Liver (tissue), 9 donors: Measurements from ENCODE around the gene SATB2. TPM values are rescaled to one million over a fixed set of nuclear protein-coding genes. Genes with fewer than 3 reads are reported as not detected.

Experiments
- DNase-seq: peaks from one replicate; pipeline ENCODE4 v3.0.0-alpha.2; 2017; ENCODE audit warnings: low spot score
- H3K27ac ChIP-seq, 2 donors: one replicate each; pipeline ENCODE4 v1.7.0; 2013; ENCODE audit warnings: inconsistent platforms in 2 of 2, low read length in 2 of 2, control low read depth in 1 of 2, low read depth in 1 of 2, mild to moderate bottlenecking in 1 of 2
- H3K27me3 ChIP-seq, 4 donors: one replicate each; pipeline versions ENCODE4 v1.6.1 to v1.7.0; 2013; ENCODE audit warnings: low read length in 3 of 4, inconsistent platforms in 1 of 4, mild to moderate bottlenecking in 1 of 4, moderate library complexity in 1 of 4; ENCODE audit not compliant: control insufficient read depth in 4 of 4, insufficient read depth in 4 of 4
- H3K36me3 ChIP-seq, 4 donors: one replicate each; pipeline versions ENCODE4 v1.6.1 to v1.7.0; 2013; ENCODE audit warnings: low read length in 3 of 4, mild to moderate bottlenecking in 3 of 4, low read depth in 1 of 4, moderate library complexity in 1 of 4; ENCODE audit not compliant: control insufficient read depth in 4 of 4, insufficient read depth in 3 of 4
- H3K4me1 ChIP-seq, 4 donors: one replicate each; pipeline versions ENCODE4 v1.6.1 to v1.7.0; 2013; ENCODE audit warnings: low read length in 3 of 4, mild to moderate bottlenecking in 3 of 4, moderate library complexity in 1 of 4; ENCODE audit not compliant: control insufficient read depth in 4 of 4, insufficient read depth in 4 of 4
- H3K4me3 ChIP-seq, 3 donors: one replicate each; pipeline versions ENCODE4 v1.6.1 to v1.7.0; 2013; ENCODE audit warnings: low read length in 3 of 3, control low read depth in 1 of 3, low read depth in 1 of 3, mild to moderate bottlenecking in 1 of 3
- H3K9ac ChIP-seq, 2 donors: one replicate each; pipeline ENCODE4 v1.7.0; 2013; ENCODE audit warnings: low read length in 2 of 2, mild to moderate bottlenecking in 2 of 2, moderate library complexity in 2 of 2, control low read depth in 1 of 2, low read depth in 1 of 2
- H3K9me3 ChIP-seq, 4 donors: one replicate each; pipeline versions ENCODE4 v1.6.1 to v1.7.0; 2013; ENCODE audit warnings: low read length in 3 of 4; ENCODE audit not compliant: control insufficient read depth in 4 of 4
- CTCF ChIP-seq: fragments of 150-350 bp; IDR thresholded peaks from 2 replicates; pipeline ENCODE4 v1.5.1; 2017; ENCODE audit warnings: improper control_type of control experiment, low read depth, low read length; ENCODE audit not compliant: missing input control
- EGR1 ChIP-seq, 2 donors: IDR thresholded peaks; 2 replicates each; pipeline ENCODE4 v1.6.1; 2016 to 2018; ENCODE audit warnings: antibody characterized with exemption in 2 of 2, low read depth in 2 of 2
- FOXA1 ChIP-seq: IDR thresholded peaks from 2 replicates; pipeline ENCODE4 v1.6.1; 2016; ENCODE audit warnings: antibody characterized with exemption
- FOXA2 ChIP-seq: IDR thresholded peaks from 2 replicates; pipeline ENCODE4 v1.6.1; 2016; ENCODE audit warnings: antibody characterized with exemption
- GABPA ChIP-seq, 2 donors: IDR thresholded peaks in 1 of 2; conservative IDR thresholded peaks in 1 of 2; 2 replicates each; pipeline ENCODE4 v1.6.1; 2016; ENCODE audit warnings: antibody characterized with exemption in 2 of 2, mild to moderate bottlenecking in 1 of 2, moderate library complexity in 1 of 2
- HNF4A ChIP-seq, 2 donors: conservative IDR thresholded peaks; 2 replicates each; pipeline ENCODE4 v1.6.1; 2016; ENCODE audit warnings: antibody characterized with exemption in 2 of 2, mild to moderate bottlenecking in 2 of 2
- HNF4G ChIP-seq: IDR thresholded peaks from 2 replicates; pipeline ENCODE4 v1.6.1; 2016; ENCODE audit warnings: antibody characterized with exemption
- JUND ChIP-seq, 2 donors: IDR thresholded peaks; 2 replicates each; pipeline ENCODE4 v1.6.1; 2016; ENCODE audit warnings: antibody characterized with exemption in 2 of 2
- MAX ChIP-seq: IDR thresholded peaks from 2 replicates; pipeline ENCODE4 v1.6.1; 2016; ENCODE audit warnings: antibody characterized with exemption
- NR2F2 ChIP-seq: IDR thresholded peaks from 2 replicates; pipeline ENCODE4 v1.6.1; 2016; ENCODE audit warnings: antibody characterized with exemption
- RAD21 ChIP-seq, 2 donors: IDR thresholded peaks; 2 replicates each; pipeline ENCODE4 v1.6.1; 2016; ENCODE audit warnings: antibody characterized with exemption in 2 of 2, mild to moderate bottlenecking in 2 of 2
- REST ChIP-seq: IDR thresholded peaks from 2 replicates; pipeline ENCODE4 v1.6.1; 2016; ENCODE audit warnings: antibody characterized with exemption, mild to moderate bottlenecking
- RXRA ChIP-seq, 2 donors: IDR thresholded peaks; 2 replicates each; pipeline ENCODE4 v1.6.1; 2017 to 2018; ENCODE audit warnings: antibody characterized with exemption in 2 of 2, mild to moderate bottlenecking in 1 of 2
- SP1 ChIP-seq: IDR thresholded peaks from 2 replicates; pipeline ENCODE4 v1.6.1; 2018; ENCODE audit warnings: antibody characterized with exemption, mild to moderate bottlenecking
- TAF1 ChIP-seq: conservative IDR thresholded peaks from 2 replicates; pipeline ENCODE4 v1.6.1; 2016; ENCODE audit warnings: antibody characterized with exemption, mild to moderate bottlenecking
- YY1 ChIP-seq: IDR thresholded peaks from 2 replicates; pipeline ENCODE4 v1.6.1; 2016; ENCODE audit warnings: antibody characterized with exemption, mild to moderate bottlenecking
- WGBS: extraction: QIAGEN DNeasy Blood & Tissue Kit; methylation state at CpG from one replicate; pipeline ENCODE4 v1.1.7; 2013; 5-methylcytosine and 5-hydroxymethylcytosine counted together
- polyA plus RNA-seq, 2 donors: library from polyadenylated mRNA; stranded (reverse) in 1 of 2; unstranded in 1 of 2; fragments of 200-250 nt in 1 of 2; fragments of >200 nt in 1 of 2; fragmentation: Nextera tagmentation in 1 of 2; extraction: Ambion mirVana in 1 of 2; gene quantifications; one replicate each; pipeline versions ENCODE4 v1.2.1 to v1.2.3, GENCODE V29; 2013 to 2015
- total RNA-seq, 2 donors: library from RNA; depleted of rRNA; stranded (reverse); fragments of >200 nt; gene quantifications; one replicate each; pipeline ENCODE4 v1.2.3, GENCODE V29; 2014
- TF ChIP-seq, protein P1 (sequence below): IDR thresholded peaks from 2 replicates; pipeline ENCODE4 v1.6.1; 2016; ENCODE audit warnings: antibody characterized with exemption
- TF ChIP-seq, protein P2 (sequence below): IDR thresholded peaks from 2 replicates; pipeline ENCODE4 v1.6.1; 2016; ENCODE audit warnings: antibody characterized with exemption
- donor health status: healthy.
- donor health status: healthy.
- donor health status: healthy.
- donor health status: healthy.
- donor health status: healthy.

The SATB2 gene
- total and polyA plus RNA-seq, 4 donors = 0.19 to 2.3 (median 0.91) TPM

DNA sequence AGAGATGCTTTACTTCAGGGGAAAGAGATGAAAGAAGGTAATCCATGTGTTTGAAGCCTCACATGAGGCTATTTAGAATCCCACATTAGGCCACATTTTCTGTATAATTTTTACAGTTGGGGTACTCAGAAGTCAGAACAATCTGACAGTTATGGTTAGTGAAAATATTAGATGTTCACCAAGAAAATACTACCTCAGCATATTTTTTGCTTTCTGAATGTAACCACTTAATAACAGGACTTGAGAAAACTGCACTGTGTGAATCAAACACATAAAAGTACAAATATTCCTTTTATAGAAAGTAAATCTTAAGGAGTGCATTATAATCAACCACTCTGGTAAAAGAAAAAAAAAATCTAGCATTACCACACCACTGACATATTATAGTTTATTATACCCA is 169.3 kb downstream of the SATB2 start:
- no peak for TF ChIP-seq YY1
- TF ChIP-seq HNF4G = no peak
- no peak for TF ChIP-seq FOXA2
- TF ChIP-seq, protein P1, sequence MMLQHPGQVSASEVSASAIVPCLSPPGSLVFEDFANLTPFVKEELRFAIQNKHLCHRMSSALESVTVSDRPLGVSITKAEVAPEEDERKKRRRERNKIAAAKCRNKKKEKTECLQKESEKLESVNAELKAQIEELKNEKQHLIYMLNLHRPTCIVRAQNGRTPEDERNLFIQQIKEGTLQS = no peak
- TF ChIP-seq SP1 = no peak
- no peak for TF ChIP-seq RAD21 (IDR thresholded peaks at IDR 0.05)
- TF ChIP-seq HNF4A (conservative IDR thresholded peaks at IDR 0.05) = no peak
- TF ChIP-seq, protein P2, sequence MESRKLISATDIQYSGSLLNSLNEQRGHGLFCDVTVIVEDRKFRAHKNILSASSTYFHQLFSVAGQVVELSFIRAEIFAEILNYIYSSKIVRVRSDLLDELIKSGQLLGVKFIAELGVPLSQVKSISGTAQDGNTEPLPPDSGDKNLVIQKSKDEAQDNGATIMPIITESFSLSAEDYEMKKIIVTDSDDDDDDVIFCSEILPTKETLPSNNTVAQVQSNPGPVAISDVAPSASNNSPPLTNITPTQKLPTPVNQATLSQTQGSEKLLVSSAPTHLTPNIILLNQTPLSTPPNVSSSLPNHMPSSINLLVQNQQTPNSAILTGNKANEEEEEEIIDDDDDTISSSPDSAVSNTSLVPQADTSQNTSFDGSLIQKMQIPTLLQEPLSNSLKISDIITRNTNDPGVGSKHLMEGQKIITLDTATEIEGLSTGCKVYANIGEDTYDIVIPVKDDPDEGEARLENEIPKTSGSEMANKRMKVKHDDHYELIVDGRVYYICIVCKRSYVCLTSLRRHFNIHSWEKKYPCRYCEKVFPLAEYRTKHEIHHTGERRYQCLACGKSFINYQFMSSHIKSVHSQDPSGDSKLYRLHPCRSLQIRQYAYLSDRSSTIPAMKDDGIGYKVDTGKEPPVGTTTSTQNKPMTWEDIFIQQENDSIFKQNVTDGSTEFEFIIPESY = no peak
- no peak for TF ChIP-seq REST
- TF ChIP-seq GABPA (IDR thresholded peaks at IDR 0.05 in 1 of 2, conservative IDR thresholded peaks at IDR 0.05 in 1 of 2) = no peak
- no peak for TF ChIP-seq CTCF
- TF ChIP-seq NR2F2 = no peak
- TF ChIP-seq RXRA (IDR thresholded peaks at IDR 0.05) = no peak
- no peak for TF ChIP-seq FOXA1
- TF ChIP-seq JUND (IDR thresholded peaks at IDR 0.05) = no peak
- Histone ChIP-seq H3K27me3 (no peaks in the 10 kb centered on the region), H3K9ac (no peak overlapping the region), H3K36me3 (no peaks in the 10 kb centered on the region), H3K4me1 (no peaks in the 10 kb centered on the region), H3K9me3 (no peaks in the 10 kb centered on the region), H3K27ac (no peak overlapping the region), H3K4me3 (no peak overlapping the region)
- DNase-seq = no peak

GRCh38 chr2:199282309-199282708 is 175.4 kb downstream of the SATB2 start:
- Histone ChIP-seq H3K9ac (no peak overlapping the region), H3K27ac (no peak overlapping the region), H3K36me3 (no peaks in the 10 kb centered on the region), H3K9me3 (no peaks in the 10 kb centered on the region), H3K4me3 (no peak overlapping the region), H3K4me1 (no peaks in the 10 kb centered on the region), H3K27me3 (no peaks in the 10 kb centered on the region)
- no peak for DNase-seq
- 77% methylated on average over 3 of the region's 3 CpGs for WGBS
- TF ChIP-seq EGR1 (IDR thresholded peaks at IDR 0.05; ENCODE audit: low read depth in 2 of 2) = no peak
- no peak for TF ChIP-seq RAD21 (IDR thresholded peaks at IDR 0.05)
- TF ChIP-seq MAX = no peak
- no peak for TF ChIP-seq NR2F2
- TF ChIP-seq HNF4A (conservative IDR thresholded peaks at IDR 0.05) = no peak
- TF ChIP-seq RXRA (IDR thresholded peaks at IDR 0.05) = no peak
- TF ChIP-seq FOXA1 = no peak
- TF ChIP-seq CTCF = no peak
- no peak for TF ChIP-seq TAF1
